GM18502 (cell line): ENCODE data around the gene AVEN.

Source experiments
- ATAC-seq: cut with Tn5 transposase; IDR thresholded peaks from one replicate; pipeline ENCODE4 v1.9.1; 2021; ENCODE audit warnings: mild to moderate bottlenecking; ENCODE audit not compliant: unreplicated experiment, poor library complexity

Gene AVEN

DNA sequence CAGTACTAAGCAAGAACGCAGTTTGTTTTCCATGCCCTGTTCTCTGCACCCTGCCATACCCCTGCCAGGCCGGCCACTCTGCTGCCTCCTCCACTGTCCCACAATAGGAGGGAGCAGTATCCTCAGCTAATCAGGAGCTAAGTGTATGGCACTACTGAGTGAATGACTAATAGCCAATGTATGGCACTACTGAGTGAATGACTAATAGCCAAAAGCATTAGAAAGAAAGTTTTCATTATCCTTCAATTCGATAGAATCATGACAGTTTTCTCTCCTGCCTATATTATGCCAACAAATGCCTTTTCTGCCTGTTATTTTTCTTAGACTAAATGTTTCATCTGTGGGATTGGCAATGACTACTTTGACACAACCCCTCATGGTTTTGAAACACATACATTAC is 178.2 kb downstream of the AVEN start:
- ATAC-seq = no peak

GRCh38 chr15:33859992-33860545 is 178.9 kb downstream of the AVEN start:
- no peak for ATAC-seq

DNA sequence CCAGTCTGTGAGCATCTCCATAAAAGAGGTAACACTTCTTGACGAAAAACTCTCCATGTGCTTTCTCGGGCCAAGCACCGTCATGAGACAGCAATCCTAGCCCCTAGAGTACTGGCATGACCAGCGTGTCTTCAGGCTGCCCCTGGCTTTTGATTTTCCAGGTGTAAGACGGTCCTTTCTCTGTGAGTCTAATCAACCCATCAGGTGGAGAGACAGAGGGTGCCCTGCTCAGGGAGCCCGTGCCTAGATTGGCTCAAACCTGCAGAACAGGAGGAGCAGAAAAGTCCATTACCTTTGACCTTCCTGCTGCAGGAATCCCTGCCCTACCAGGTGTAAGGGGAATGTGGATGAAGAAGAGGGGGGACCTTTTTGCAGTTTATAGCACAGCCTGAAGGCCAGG is 180.2 kb downstream of the AVEN start:
- ATAC-seq = no peak

DNA sequence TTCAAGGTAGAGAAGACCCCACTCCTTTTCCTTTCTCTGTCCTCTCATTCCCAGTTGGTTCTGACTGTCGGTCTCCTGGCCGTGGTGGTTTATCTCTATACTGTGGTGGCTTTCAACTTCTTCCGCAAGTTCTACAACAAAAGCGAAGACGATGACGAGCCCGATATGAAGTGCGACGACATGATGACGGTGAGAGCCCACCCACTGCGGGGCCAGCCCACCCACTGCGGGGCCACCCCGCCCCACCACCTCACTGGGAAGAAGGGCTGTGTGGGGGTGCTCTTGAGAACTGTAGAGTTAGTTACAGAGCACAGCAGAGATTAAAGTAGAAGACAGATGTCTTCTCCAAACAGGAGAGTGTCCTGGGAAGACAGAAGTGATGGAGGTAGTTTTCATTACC is 181.3 kb downstream of the AVEN start:
- ATAC-seq = no peak

GRCh38 chr15:33852570-33852969 is 186.4 kb downstream of the AVEN start:
- ATAC-seq = no peak

DNA sequence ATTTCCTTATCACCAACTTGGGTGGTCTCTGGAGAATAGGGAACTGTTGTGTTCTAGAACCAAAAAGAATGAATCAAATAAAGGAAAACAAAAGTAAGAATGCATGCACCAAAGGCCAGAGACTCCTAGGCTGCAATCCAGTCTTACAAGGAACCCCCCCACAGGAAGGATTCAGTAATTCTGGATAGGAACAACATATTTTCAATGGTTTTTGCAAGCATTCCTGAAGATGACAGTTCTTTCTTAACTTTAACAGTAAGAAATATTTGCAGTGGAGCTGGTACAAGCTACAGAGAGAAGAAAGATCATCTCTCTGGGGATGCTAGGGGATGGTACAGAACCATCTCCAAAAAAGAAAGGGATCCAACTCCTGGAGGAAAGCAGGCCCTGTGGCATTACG is 186.9 kb downstream of the AVEN start:
- no peak for ATAC-seq

GRCh38 chr15:33851079-33851478 is 187.9 kb downstream of the AVEN start:
- no peak for ATAC-seq

DNA sequence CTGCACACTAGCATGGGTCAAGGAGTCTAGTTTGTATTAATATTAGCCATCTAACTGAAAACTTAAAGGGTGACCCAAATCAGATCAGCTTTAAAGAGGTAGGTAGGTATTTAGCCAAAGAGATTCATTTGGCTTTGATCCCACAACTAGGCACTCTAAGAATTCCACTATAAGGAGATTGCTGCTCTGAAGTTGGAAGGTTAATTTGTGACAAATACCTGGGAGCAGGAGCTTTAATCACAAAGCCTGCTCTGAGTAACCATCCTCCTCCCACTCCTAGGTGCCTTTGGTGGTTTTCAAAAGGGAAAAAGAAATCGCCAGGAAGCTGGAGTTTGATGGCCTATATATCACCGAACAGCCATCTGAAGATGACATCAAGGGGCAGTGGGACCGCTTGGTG is 191.0 kb downstream of the AVEN start:
- no peak for ATAC-seq

- ATAC-seq = no peak
Measured at GRCh38 chr15:33846862-33847261, 192.1 kb downstream of the AVEN start.

DNA sequence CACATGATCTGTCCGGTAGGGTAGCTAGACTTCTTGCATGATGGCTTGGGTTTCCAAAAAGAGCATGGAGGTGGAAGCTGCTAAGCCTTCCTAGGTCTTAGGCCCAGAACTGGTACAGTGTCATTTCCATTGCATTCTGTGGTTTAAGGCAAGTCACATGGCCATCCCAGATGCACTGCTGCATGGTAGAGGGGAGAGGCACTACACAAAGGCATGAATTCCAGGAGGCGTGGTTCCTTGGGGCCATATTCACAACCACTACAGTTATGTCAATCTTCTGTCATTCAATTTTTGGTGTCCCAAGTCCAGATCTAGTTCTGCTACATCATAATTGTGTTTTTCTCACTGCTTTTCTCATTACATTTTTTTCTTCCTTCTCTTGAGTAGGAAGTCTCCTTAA is 192.9 kb downstream of the AVEN start:
- no peak for ATAC-seq

DNA sequence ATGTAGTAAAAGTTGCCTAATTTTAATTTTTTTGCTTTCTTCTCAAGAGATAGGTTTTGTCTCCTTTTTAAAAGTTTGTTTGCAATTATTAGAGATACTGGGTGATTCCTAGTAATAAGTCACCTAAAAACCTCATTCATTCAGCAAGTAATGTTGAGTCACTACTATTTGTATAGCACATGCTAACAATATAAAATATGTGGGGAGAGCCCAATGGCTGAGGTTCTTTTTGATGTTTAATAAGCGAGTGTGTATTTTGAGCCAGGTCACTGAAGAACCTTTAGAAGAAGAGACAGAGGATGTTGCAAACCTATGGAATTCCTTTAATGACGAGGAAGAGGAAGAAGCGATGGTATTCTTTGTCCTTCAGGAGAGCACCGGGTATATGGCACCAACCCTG is 194.4 kb downstream of the AVEN start:
- no peak for ATAC-seq

DNA sequence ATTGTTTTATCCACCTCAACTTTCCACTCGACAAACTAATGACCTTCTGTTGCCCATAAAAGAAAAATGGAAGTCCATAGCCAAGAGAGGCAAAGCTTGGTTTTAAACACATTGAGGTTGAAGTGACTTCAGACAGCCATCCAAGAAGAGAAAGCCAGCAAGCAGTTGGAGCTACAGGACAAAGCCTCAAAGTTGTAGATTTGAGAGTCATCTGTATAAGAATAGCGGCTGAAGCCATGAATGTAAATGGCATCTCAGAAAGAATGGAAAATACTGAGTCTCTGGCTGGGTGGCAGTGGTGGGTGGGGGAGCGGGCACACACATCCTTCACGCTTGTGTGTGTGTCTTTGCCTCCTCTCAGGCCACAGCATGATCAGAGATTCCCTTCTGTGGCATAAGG is 194.8 kb downstream of the AVEN start:
- ATAC-seq = no peak

DNA sequence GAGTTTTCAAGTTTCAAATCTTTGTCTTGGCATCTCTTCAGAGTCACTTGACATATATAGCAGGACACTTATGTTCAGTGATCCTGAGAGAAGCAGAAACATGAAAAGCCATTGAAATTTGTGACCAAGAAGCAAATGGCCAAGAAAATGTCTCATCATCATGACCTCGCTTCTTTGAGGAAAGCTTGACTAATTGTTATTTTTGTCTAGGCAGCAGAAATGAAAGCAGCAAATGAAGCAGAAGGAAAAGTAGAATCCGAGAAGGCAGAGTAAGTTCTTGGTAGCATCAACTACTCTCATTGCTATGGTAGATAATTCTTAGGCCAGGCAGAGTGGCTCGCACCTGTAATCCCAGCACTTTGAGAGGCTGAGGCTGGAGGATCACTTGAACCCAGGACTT is 198.4 kb downstream of the AVEN start:
- no peak for ATAC-seq

DNA sequence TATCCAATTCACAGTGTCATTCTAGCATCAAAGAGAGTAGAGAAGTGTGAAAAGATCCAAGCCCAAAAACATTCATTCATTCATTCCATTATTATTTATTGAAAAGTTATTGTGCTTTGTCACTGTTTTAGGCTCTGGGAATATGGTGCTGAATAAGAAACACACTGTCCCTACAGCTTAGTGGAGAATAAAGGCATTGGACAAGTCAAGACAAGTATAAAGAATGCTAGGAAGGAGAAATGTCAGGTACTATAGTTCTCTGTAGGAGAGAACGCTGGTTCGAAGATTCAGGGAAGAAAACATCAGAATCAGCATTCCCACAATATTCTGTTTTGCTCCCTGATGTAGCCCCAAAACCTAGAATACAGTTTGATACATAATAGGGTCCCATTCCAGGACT is 199.5 kb downstream of the AVEN start:
- no peak for ATAC-seq

DNA sequence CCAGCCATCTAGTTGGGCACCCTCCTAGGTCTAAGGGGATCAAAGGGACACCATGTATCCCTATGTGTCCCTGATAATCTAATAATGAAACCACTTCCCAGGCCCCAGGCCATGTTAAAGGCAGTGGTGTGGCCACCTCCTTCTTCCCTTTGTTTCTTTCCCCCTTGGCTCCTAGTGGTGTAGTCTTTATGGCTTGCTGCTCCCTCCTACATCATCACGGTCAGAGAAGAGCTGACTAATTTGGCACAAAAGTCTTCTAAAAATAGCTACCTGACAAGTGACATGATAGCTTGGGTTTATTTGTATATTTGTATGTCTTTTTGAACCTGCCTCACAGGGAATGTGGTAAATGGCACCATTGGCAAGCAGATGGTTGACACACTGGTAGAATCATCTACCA is 201.7 kb downstream of the AVEN start:
- no peak for ATAC-seq

DNA sequence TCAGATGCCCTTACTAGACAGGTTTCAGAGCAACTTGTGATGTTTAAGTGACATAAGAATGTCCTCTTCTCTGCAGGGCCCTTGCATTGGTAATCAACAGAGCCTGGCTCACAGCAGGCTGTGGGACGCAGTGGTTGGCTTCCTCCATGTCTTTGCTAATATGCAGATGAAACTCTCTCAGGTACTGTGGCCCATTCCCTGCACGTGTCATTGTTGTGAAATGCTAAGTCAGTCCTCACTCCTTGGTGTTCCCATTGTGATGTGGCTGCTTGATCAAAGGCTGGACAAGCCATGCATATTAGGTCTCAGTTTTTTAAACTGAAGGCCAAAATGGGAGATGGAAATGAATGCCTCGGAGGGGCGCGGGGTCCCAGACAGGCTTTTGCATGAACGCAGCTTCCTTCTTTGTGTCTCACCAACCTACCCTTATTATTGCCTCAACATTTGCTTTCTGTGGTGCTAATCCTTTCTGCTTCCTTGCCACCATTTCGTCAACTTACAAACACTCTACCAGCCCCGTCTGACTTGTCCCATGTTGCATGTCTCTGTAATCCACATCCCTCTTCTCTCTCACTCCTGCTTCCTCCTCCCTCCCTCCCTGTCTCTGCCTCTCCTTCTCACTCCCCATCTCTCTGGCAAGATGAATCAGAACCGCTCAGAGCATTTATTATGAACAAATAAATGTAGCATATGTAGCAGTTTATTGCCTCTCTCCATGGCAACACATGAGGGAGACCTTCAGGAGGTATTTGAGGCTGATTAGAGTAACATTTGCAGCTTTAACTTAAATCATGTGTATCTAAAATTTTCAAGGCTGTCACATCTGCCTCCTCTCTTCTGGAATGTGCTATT is 203.9 kb downstream of the AVEN start:
- ATAC-seq = no peak

GRCh38 chr15:33831646-33832045 is 207.4 kb downstream of the AVEN start:
- no peak for ATAC-seq

DNA sequence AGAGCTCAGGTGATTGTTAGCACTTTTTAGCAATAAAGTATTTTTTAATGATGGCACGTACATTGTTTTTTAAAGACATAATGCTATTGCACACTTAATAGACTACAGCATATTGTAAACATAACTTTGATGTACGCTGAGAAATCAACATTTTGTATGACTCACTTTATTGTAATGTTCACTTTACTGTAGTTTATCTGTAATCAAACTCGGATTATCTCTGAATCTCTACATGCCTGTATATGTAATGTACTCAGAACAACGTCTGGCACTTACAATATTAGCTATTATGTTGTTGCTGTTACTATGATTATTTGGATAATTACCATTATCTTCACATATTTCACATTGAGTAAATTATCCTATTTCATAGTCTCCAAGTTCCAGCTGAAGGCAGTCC is 208.7 kb downstream of the AVEN start:
- ATAC-seq = no peak

DNA sequence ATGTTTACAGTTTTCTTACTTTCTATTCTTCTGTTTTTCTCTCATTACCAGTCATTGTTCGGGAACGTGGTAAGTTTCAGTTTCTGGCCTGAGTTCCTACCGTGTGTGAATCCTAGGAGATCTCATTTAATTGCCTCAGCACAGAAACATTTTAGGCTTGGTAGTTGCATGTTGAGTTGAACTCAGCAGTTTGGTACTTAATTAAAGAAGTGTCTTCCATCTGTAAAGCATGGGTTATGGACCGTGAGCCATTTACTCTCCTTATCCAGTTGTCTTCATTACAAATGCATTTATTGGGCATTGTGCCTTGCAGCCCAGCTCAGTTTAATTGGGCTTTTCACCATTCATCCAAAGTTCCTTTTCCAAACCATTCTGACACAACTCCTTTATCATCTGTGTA is 212.8 kb downstream of the AVEN start:
- no peak for ATAC-seq

GRCh38 chr15:33825453-33825852 is 213.6 kb downstream of the AVEN start:
- no peak for ATAC-seq

GRCh38 chr15:33823119-33823518 is 215.9 kb downstream of the AVEN start:
- no peak for ATAC-seq

DNA sequence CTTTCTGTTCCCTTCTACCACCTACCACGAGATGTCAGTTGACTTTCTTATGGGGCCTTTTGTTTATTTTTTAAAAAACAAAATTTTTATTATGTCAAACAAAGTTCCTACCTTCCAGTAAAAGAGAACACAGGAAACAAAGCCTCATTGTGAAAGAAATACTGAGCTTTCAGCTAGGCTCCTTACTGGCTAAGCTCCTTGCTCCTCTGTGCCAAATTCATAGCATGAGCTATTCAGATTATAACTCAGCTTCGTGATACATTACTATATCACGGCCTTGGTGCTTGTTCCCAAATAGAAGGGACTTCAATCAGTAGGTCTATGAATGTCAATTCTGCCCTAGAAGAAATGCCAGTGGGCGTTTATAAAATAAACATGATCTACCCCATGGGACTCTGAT is 216.5 kb downstream of the AVEN start:
- ATAC-seq = no peak
